HepG2 (cell line): ENCODE measurements around the gene CLDND2. TPM values are rescaled to one million over a fixed set of nuclear protein-coding genes. Genes with fewer than 3 reads are reported as not detected.
A peak's percentile ranks its signal among the peaks of the same experiment; 100 is the strongest.

Experiments
- EP300 ChIP-seq, 3 experiments: sonication (generic) in 1 of 3; formaldehyde crosslinking in 1 of 3; IDR thresholded peaks; 2 replicates each; pipeline versions ENCODE4 v1.5.1 to v1.6.1; 2011 to 2020; ENCODE audit warnings: low read depth in 2 of 3, low read length in 2 of 3, borderline replicate concordance in 1 of 3, improper control_type of control experiment in 1 of 3, mild to moderate bottlenecking in 1 of 3, missing genetic modification reagents in 1 of 3, moderate library complexity in 1 of 3
- FLYWCH1 ChIP-seq: sonication (generic); formaldehyde crosslinking; IDR thresholded peaks from 2 replicates; pipeline ENCODE4 v1.8.1; 2023; ENCODE audit warnings: mild to moderate bottlenecking, missing genetic modification reagents
- FOXA1 ChIP-seq, 2 experiments: fragments of 450-650 bp in 1 of 2; sonication (generic) in 1 of 2; formaldehyde crosslinking in 1 of 2; IDR thresholded peaks; 2 replicates each; pipeline versions ENCODE4 v1.4.0 to v1.6.1; 2016 to 2020; ENCODE audit warnings: missing genetic modification reagents in 1 of 2
- KLF12 ChIP-seq: sonication (generic); formaldehyde crosslinking; IDR thresholded peaks from 2 replicates; pipeline ENCODE4 v1.4.0; 2020; ENCODE audit warnings: missing genetic modification reagents, borderline replicate concordance
- MED8 ChIP-seq: sonication (generic); formaldehyde crosslinking; IDR thresholded peaks from 2 replicates; pipeline ENCODE4 v1.8.1; 2023; ENCODE audit warnings: mild to moderate bottlenecking, missing genetic modification reagents; ENCODE audit not compliant: insufficient replicate concordance
- MIER3 ChIP-seq: IDR thresholded peaks from 2 replicates; pipeline ENCODE4 v1.6.1; 2016; ENCODE audit warnings: missing compliant biosample characterization, borderline replicate concordance
- NR2F2 ChIP-seq: IDR thresholded peaks from 2 replicates; pipeline ENCODE4 v1.6.1; 2012; ENCODE audit warnings: low read depth, inconsistent platforms, borderline replicate concordance
- RBM39 ChIP-seq: fragments of 200-400 bp; formaldehyde crosslinking; IDR thresholded peaks from one replicate; pipeline ENCODE4 v1.6.1; 2018; ENCODE audit warnings: antibody characterized with exemption, mild to moderate bottlenecking, low read depth, low read length; ENCODE audit not compliant: poor library complexity, severe bottlenecking
- RELA ChIP-seq: sonication (generic); formaldehyde crosslinking; IDR thresholded peaks from 2 replicates; pipeline ENCODE4 v1.4.0; 2020; ENCODE audit warnings: missing genetic modification reagents
- RXRA ChIP-seq: sonication (generic); formaldehyde crosslinking; IDR thresholded peaks from 2 replicates; pipeline ENCODE4 v1.5.1; 2020; ENCODE audit warnings: missing genetic modification reagents
- TAF15 ChIP-seq: fragments of 200-400 bp; formaldehyde crosslinking; IDR thresholded peaks from one replicate; pipeline ENCODE4 v1.6.1; 2018; ENCODE audit warnings: mild to moderate bottlenecking, low read depth, low read length; ENCODE audit not compliant: poor library complexity, severe bottlenecking
- TARDBP ChIP-seq: sonication (generic); formaldehyde crosslinking; IDR thresholded peaks from 2 replicates; pipeline ENCODE4 v1.8.0; 2022; ENCODE audit warnings: mild to moderate bottlenecking, missing genetic modification reagents
- U2AF1 ChIP-seq: fragments of 200-400 bp; formaldehyde crosslinking; optimal IDR thresholded peaks from 2 replicates; pipeline ENCODE3; 2017; ENCODE audit warnings: mild to moderate bottlenecking, low read depth, low read length
- YY1 ChIP-seq: IDR thresholded peaks from 2 replicates; pipeline ENCODE4 v1.6.1; 2011; ENCODE audit warnings: low read length, low read depth, moderate library complexity, mild to moderate bottlenecking; ENCODE audit not compliant: insufficient read depth, insufficient replicate concordance
- ZNF20 ChIP-seq: sonication (generic); formaldehyde crosslinking; IDR thresholded peaks from 2 replicates; pipeline ENCODE4 v1.4.0; 2020; ENCODE audit warnings: mild to moderate bottlenecking, moderate library complexity, missing genetic modification reagents
- ZNF256 ChIP-seq: sonication (generic); formaldehyde crosslinking; conservative IDR thresholded peaks from 2 replicates; pipeline ENCODE4 v1.4.0; 2020; ENCODE audit warnings: missing genetic modification reagents
- ZNF451 ChIP-seq: sonication (generic); formaldehyde crosslinking; IDR thresholded peaks from 2 replicates; pipeline ENCODE4 v1.5.0; 2020; ENCODE audit warnings: mild to moderate bottlenecking, missing genetic modification reagents
- ZNF563 ChIP-seq: sonication (generic); formaldehyde crosslinking; IDR thresholded peaks from 2 replicates; pipeline ENCODE4 v1.8.0; 2022; ENCODE audit warnings: mild to moderate bottlenecking, moderate library complexity, missing genetic modification reagents
- ZNF567 ChIP-seq: sonication (generic); formaldehyde crosslinking; IDR thresholded peaks from 2 replicates; pipeline ENCODE4 v1.8.1; 2023; ENCODE audit warnings: mild to moderate bottlenecking, missing genetic modification reagents, borderline replicate concordance
- ZNF619 ChIP-seq: sonication (generic); formaldehyde crosslinking; IDR thresholded peaks from 2 replicates; pipeline ENCODE4 v1.4.0; 2020; ENCODE audit warnings: mild to moderate bottlenecking, missing genetic modification reagents
- ZNF782 ChIP-seq: sonication (generic); formaldehyde crosslinking; IDR thresholded peaks from 2 replicates; pipeline ENCODE4 v1.4.0; 2020; ENCODE audit warnings: missing genetic modification reagents, mild to moderate bottlenecking, borderline replicate concordance
- ZSCAN20 ChIP-seq: sonication (generic); formaldehyde crosslinking; IDR thresholded peaks from 2 replicates; pipeline ENCODE4 v1.4.0; 2020; ENCODE audit warnings: missing genetic modification reagents, mild to moderate bottlenecking, borderline replicate concordance
- ZSCAN31 ChIP-seq: sonication (generic); formaldehyde crosslinking; IDR thresholded peaks from 2 replicates; pipeline ENCODE4 v1.5.0; 2020; ENCODE audit warnings: low read depth, mild to moderate bottlenecking, missing genetic modification reagents
- polyA plus RNA-seq, 8 experiments: library from polyadenylated mRNA; depleted of rRNA in 3 of 8; stranded (reverse) in 7 of 8; unstranded in 1 of 8; fragments of >200 nt; fragmentation: Illumina TruSeq in 4 of 8; extraction: Trizol in 4 of 8; gene quantifications; 2 replicates each; pipeline versions ENCODE4 v1.2.1 to v1.2.3, GENCODE V29; 2011 to 2016; ENCODE audit warnings: low read depth in 4 of 8, missing spikeins in 1 of 8, mixed read lengths in 1 of 8; ENCODE audit not compliant: insufficient read depth in 1 of 8
- total RNA-seq, 5 experiments: library from RNA; depleted of rRNA; stranded (reverse); fragments of >200 nt; fragmentation: Illumina TruSeq; extraction: Trizol; gene quantifications; 2 replicates each; pipeline ENCODE4 v1.2.3, GENCODE V29; 2016; ENCODE audit warnings: low read depth in 1 of 5
- TF ChIP-seq, protein P1 (sequence below): sonication (generic); formaldehyde crosslinking; IDR thresholded peaks from 2 replicates; pipeline ENCODE4 v1.8.0; 2022; ENCODE audit warnings: mild to moderate bottlenecking, missing genetic modification reagents; ENCODE audit not compliant: insufficient replicate concordance
- TF ChIP-seq, protein P2 (sequence below): IDR thresholded peaks from 2 replicates; pipeline ENCODE4 v1.6.1; 2016; ENCODE audit warnings: low read depth
- TF ChIP-seq, protein P3 (sequence below): sonication (generic); formaldehyde crosslinking; IDR thresholded peaks from 2 replicates; pipeline ENCODE4 v1.4.0; 2020; ENCODE audit warnings: mild to moderate bottlenecking, missing genetic modification reagents

CLDND2 gene
- total and polyA plus RNA-seq, 2 of the 13 experiments (the other 11 are each of a cell fraction or from before 2014, with no cell fraction given), result 0.84 to 1.8 TPM

DNA sequence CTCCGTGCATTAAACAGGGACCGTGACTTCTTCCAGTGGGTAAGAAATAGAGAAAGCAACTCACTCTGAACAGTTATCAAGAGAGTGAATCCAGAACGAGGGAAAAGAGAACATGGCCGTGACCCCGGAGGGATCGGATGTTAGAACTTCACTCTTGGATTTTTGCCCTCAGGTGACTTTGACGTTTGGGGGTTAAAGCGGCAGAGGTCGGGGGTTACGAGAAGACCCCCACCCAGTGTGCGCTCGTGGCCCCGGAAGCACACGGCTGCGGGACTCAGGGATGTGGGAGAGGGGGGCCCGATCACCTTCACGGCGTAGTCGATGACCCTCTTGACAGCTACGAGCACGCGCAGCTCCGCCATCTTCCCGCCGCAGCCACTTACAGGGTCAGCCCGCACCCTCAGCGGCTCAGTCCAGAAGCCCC, 2.8 kb downstream of the CLDND2 start, which contains the start of gene ETFB (continued):
- TF ChIP-seq, protein P1, sequence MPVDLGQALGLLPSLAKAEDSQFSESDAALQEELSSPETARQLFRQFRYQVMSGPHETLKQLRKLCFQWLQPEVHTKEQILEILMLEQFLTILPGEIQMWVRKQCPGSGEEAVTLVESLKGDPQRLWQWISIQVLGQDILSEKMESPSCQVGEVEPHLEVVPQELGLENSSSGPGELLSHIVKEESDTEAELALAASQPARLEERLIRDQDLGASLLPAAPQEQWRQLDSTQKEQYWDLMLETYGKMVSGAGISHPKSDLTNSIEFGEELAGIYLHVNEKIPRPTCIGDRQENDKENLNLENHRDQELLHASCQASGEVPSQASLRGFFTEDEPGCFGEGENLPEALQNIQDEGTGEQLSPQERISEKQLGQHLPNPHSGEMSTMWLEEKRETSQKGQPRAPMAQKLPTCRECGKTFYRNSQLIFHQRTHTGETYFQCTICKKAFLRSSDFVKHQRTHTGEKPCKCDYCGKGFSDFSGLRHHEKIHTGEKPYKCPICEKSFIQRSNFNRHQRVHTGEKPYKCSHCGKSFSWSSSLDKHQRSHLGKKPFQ (CRISPR knock-in tag), result no peak
- no peak; the same call in 1 of the 2 replicates for TF ChIP-seq ZSCAN20 (CRISPR knock-in tag)
- TF ChIP-seq, protein P2, sequence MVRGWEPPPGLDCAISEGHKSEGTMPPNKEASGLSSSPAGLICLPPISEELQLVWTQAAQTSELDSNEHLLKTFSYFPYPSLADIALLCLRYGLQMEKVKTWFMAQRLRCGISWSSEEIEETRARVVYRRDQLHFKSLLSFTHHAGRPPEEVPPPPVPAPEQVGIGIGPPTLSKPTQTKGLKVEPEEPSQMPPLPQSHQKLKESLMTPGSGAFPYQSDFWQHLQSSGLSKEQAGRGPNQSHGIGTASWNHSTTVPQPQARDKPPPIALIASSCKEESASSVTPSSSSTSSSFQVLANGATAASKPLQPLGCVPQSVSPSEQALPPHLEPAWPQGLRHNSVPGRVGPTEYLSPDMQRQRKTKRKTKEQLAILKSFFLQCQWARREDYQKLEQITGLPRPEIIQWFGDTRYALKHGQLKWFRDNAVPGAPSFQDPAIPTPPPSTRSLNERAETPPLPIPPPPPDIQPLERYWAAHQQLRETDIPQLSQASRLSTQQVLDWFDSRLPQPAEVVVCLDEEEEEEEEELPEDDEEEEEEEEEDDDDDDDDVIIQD (CRISPR knock-in tag), result no peak
- no peak for TF ChIP-seq RBM39
- TF ChIP-seq FLYWCH1, result 0 out of 2 replicates have a peak, but pooled peaks have one; percentile 53
- TF ChIP-seq ZNF619 (CRISPR knock-in tag), result no peak
- TF ChIP-seq YY1, result peak; percentile 90
- TF ChIP-seq ZNF567 (CRISPR knock-in tag), result no peak
- TF ChIP-seq NR2F2, result peak; percentile 70; the same call in 1 of the 2 replicates
- TF ChIP-seq U2AF1, result no peak
- TF ChIP-seq, protein P3, sequence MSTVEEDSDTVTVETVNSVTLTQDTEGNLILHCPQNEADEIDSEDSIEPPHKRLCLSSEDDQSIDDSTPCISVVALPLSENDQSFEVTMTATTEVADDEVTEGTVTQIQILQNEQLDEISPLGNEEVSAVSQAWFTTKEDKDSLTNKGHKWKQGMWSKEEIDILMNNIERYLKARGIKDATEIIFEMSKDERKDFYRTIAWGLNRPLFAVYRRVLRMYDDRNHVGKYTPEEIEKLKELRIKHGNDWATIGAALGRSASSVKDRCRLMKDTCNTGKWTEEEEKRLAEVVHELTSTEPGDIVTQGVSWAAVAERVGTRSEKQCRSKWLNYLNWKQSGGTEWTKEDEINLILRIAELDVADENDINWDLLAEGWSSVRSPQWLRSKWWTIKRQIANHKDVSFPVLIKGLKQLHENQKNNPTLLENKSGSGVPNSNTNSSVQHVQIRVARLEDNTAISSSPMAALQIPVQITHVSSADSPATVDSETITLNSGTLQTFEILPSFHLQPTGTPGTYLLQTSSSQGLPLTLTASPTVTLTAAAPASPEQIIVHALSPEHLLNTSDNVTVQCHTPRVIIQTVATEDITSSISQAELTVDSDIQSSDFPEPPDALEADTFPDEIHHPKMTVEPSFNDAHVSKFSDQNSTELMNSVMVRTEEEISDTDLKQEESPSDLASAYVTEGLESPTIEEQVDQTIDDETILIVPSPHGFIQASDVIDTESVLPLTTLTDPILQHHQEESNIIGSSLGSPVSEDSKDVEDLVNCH (CRISPR knock-in tag), result no peak
- TF ChIP-seq ZSCAN31 (CRISPR knock-in tag), result no peak
- TF ChIP-seq RELA, result no peak
- no peak for TF ChIP-seq MED8 (CRISPR knock-in tag)
- TF ChIP-seq KLF12 (CRISPR knock-in tag), result no peak
- no peak for TF ChIP-seq EP300 (IDR thresholded peaks at IDR 0.05; ENCODE audit: low read depth in 2 of 2, low read length in 2 of 2)
- TF ChIP-seq EP300 (CRISPR knock-in tag; IDR thresholded peaks at IDR 0.05; ENCODE audit: borderline replicate concordance), result no peak
- TF ChIP-seq TAF15, result no peak
- no peak for TF ChIP-seq MIER3 (CRISPR knock-in tag)
- no peak for TF ChIP-seq ZNF20 (CRISPR knock-in tag)
- no peak for TF ChIP-seq ZNF451 (CRISPR knock-in tag)
- TF ChIP-seq TARDBP (CRISPR knock-in tag), result no peak
- TF ChIP-seq ZNF782 (CRISPR knock-in tag), result no peak
- no peak; the same call in 1 of the 2 replicates for TF ChIP-seq ZNF563 (CRISPR knock-in tag)
- peak; percentile 69; the same call in 1 of the 2 replicates for TF ChIP-seq ZNF256 (CRISPR knock-in tag)
- no peak for TF ChIP-seq FOXA1 (IDR thresholded peaks at IDR 0.05)
- TF ChIP-seq FOXA1 (CRISPR knock-in tag; IDR thresholded peaks at IDR 0.05), result no peak
- TF ChIP-seq RXRA (CRISPR knock-in tag), result no peak
